Activated effector memory CD4-positive, alpha-beta T cell treated with anti-CD3 and anti-CD28 coated beads, Interleukin-2, amount 50 U/mL, for 16 hours (primary cell): ENCODE data around the gene CD8B2.
"Not testable (repeated sequence)": the region's sequence is repeated elsewhere in the genome, so short reads cannot be mapped to it uniquely, and the experiment has no call there.

Experiments
- DNase-seq: peaks from one replicate; pipeline ENCODE4 v3.0.0-alpha.2; 2020

Gene CD8B2

GRCh38 chr2:106486551-106487385, at the start of gene CD8B2:
TSS of gene CD8B2 (plus strand) at chr2:106487364. CDS start at chr2:106487427, 63 bp downstream.
- DNase-seq: not testable (repeated sequence)

DNA sequence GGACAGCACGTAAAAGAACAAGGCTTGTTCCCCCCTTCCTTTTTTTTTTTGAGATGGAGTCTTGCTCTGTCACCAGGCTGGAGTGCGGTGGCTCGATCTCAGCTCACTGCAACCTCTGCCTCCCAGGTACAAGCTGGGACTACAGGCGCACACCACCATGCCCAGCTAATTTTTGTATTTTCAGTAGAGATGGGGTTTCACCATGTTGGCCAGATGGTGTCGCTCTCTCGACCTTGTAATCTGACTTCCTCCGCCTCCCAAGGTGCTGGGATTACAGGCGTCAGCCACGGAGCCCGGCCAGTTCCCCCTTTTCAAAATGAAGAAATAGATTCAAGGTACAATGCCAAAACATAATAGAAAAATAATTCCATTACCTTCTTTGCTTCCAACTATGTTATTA, 25.3 kb upstream of the CD8B2 start:
- DNase-seq: not testable (repeated sequence)

- DNase-seq: not testable (repeated sequence)
Observed at GRCh38 chr2:106467516-106467915, 19.6 kb upstream of the CD8B2 start.

GRCh38 chr2:106468107-106468506, 19.1 kb upstream of the CD8B2 start, which contains the start of gene RGPD3:
TSS of gene RGPD3 (minus strand) at chr2:106468413. CDS start at chr2:106468288, 125 bp downstream.
- not testable (repeated sequence) for DNase-seq

DNA sequence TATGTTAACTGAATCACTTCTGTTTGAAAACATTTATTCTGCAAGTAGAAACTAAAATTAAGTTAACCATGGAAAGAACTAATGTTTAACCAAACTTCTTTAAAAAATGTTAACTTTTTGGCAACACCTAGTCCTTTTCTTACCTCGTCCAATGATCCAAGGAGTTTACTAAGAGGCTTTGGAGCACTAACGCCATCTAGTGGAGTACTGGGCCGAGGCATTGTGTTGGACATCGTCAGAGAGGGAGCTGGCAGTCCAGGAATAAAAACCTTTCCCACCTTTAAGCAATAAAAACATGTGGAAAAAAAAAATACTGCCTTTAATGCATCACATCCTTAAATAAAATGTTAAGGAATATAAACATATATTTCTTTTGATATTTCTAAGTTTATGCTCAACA, 16.5 kb upstream of the CD8B2 start:
- DNase-seq: peak; percentile 81

DNA sequence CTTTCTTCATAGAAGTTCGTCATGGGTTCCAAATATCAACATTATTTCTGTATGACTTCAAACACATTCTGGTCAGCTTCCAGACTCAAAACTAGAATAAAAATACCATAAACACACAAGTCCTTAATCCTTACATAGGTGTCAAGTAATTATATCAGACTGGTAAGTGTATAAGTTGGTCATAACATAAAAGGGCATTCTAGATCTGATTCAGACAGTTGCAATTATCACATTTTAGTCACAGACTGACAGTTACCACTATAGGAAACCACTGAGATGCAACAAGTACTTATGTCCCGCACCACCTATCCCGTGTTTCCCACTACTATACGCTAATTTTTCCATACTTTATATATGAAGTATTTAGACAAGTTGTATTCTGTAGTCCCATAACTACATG, 9.5 kb upstream of the CD8B2 start:
- DNase-seq: not testable (repeated sequence)

- not testable (repeated sequence) for DNase-seq
Observed at GRCh38 chr2:106479563-106479962, 7.6 kb upstream of the CD8B2 start.

GRCh38 chr2:106487386-106488191, 425 bp downstream of the CD8B2 start:
- DNase-seq: not testable (repeated sequence)

DNA sequence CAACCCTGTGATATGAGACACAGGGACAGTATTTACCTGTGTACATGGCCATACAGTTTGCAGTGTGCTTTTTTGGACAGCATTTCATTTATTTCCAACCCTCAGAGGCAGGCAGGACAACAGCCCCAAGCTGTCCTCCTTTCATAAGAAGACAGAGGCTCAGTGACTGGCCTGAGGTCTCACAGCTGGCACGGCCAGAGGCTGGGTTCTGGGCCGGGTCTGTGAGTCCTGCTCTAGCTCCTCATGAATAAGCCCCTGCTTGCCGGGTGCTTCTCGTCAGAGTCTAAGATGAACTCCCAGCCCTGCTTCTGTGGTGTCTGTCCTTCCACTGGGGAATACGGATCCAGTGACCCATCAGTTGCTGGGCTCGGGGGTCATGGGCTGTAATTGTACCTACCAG, 2.5 kb downstream of the CD8B2 start:
- not testable (repeated sequence) for DNase-seq

- not testable (repeated sequence) for DNase-seq
Observed at GRCh38 chr2:106492399-106492798, 5.2 kb downstream of the CD8B2 start.

- not testable (repeated sequence) for DNase-seq
Observed at GRCh38 chr2:106492913-106493312, 5.7 kb downstream of the CD8B2 start.

GRCh38 chr2:106498549-106498948, 11.4 kb downstream of the CD8B2 start:
- DNase-seq: not testable (repeated sequence)

GRCh38 chr2:106500350-106500749, 13.2 kb downstream of the CD8B2 start:
- DNase-seq: not testable (repeated sequence)

- DNase-seq: not testable (repeated sequence)
Observed at GRCh38 chr2:106502351-106502750, 15.2 kb downstream of the CD8B2 start.

DNA sequence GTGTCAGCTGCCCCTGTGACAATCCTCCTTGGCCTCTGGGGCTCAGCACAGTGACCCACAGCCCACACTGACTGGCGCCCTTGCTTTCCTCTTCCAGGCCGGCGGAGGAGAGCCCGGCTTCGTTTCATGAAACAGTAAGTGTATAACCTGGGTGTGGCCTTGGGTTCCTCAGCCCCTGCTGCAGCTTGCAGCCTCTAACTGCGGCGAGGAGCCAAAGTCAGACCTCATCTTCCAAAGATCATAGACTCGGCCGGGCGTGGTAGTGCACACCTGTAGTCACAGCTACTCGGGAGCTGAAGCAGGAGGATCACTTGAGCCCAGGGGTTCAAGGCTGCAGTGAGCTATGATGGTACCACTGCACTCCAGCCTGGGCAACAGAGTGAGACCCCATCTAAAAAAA, 17.0 kb downstream of the CD8B2 start:
- not testable (repeated sequence) for DNase-seq

DNA sequence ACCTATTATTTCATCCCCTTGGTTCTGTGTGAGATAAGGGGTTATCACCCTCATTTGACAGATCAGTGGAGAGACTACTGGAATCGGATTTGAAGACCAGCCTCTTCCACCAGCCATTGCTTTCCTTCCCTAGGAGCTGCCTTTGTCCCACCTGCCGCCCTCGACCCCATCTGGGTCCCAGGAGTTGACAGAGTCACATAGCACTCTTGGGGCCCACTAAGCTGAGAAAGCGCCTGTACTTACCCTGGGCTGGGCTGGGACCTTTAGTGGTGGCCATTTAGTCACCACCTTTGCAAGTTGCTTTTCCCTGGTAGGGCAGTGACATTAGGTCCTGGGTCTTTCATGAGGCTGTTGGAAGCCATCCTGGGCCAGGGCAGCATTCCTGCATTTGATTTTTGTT, 17.6 kb downstream of the CD8B2 start:
- not testable (repeated sequence) for DNase-seq

GRCh38 chr2:106506002-106506687, 19.0 kb downstream of the CD8B2 start:
- DNase-seq: not testable (repeated sequence)

DNA sequence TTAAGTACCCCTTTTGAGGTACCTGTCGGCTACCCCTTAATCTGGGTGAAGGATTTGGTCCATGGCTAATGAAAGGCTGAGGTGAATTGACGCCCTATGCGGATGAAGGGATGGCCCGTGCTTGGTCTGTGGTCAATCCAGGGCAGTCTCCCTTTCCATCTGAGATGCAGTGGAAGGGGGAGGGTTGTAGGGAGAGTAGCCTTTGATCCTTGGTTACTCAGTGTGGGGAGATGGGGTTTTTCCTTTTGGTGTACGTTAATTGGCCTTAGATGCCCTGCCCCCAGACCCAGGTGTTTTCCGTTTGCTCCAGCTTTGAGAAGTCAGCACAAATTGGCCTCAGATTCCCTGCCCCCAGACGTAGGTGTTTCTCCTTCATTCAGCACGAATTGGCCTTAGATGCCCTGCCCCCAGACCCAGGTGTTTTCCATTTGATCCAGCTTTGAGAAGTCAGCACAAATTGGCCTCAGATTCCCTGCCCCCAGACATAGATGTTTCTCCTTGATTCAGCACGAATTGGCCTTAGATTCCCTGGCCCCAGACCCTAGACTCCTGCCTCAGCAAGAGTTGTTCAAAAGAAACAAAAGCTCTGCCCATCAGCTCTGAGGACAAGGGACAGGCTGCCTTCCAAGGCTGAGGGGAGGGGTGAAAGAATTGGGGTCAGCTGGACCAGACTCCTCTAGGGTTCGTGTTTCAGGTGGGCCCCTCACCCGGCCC, 21.7 kb downstream of the CD8B2 start:
- not testable (repeated sequence) for DNase-seq

DNA sequence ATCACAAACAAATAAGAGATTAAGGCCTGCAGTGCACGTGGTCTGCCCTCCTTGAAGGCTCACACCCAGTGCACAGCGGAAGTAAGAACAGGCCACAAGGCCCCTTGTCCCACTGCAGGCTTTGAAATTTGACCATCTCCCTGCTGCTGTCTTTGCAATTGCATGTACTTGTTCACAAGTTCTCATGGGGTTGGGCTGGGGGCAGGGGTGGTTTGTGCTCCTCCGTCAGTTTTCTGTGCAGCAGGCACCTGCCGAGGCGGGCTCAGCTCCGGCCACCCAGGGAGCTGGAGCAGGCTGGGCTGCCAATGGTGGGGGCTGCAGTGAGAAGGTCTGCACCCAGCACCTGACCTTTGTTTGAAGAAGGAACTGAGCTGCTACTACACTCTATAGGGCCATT, 22.2 kb downstream of the CD8B2 start:
- DNase-seq: not testable (repeated sequence)

- not testable (repeated sequence) for DNase-seq
Observed at GRCh38 chr2:106510791-106511190, 23.6 kb downstream of the CD8B2 start.

GRCh38 chr2:106511476-106511901, 24.3 kb downstream of the CD8B2 start:
- peak; percentile 74 for DNase-seq

GRCh38 chr2:106511934-106512333, 24.8 kb downstream of the CD8B2 start:
- not testable (repeated sequence) for DNase-seq
